CD4-positive, CD25-positive, alpha-beta regulatory T cell (primary cell): ENCODE data around the gene SHISA8. TPM values are rescaled to one million over a fixed set of nuclear protein-coding genes. Genes with fewer than 3 reads are reported as not detected.
"Not testable (repeated sequence)": the region's sequence is repeated elsewhere in the genome, so short reads cannot be mapped to it uniquely, and the experiment has no call there.

Experiments used
- ATAC-seq, 2 donors: fragments of 150-1000 bp; cut with Tn5 transposase; one replicate each; pipeline ENCODE4 v1.10.0; 2021; ENCODE audit warnings: low read depth in 2 of 2, moderate number of reproducible peaks in 2 of 2, moderate library complexity in 1 of 2
- DNase-seq, 3 donors: peaks; one replicate each; pipeline versions ENCODE4 v3.0.0 to v3.0.0-alpha.2; 2012 to 2022; ENCODE audit warnings: mixed read lengths in 1 of 3
- H3K27ac ChIP-seq: one replicate; pipeline ENCODE4 v1.7.0; 2013; ENCODE audit warnings: mild to moderate bottlenecking, low read length; ENCODE audit not compliant: insufficient read depth, poor library complexity, severe bottlenecking
- H3K27me3 ChIP-seq: one replicate; pipeline ENCODE4 v1.7.0; 2013; ENCODE audit warnings: low read length; ENCODE audit not compliant: control insufficient read depth, insufficient read depth
- H3K36me3 ChIP-seq: one replicate; pipeline ENCODE4 v1.7.0; 2013; ENCODE audit warnings: mild to moderate bottlenecking, low read length, moderate library complexity; ENCODE audit not compliant: control insufficient read depth, insufficient read depth
- H3K4me1 ChIP-seq: 2 replicates; pipeline ENCODE4 v1.7.0; 2013; ENCODE audit warnings: mild to moderate bottlenecking, low read length; ENCODE audit not compliant: insufficient read depth, control insufficient read depth, poor library complexity, severe bottlenecking
- H3K4me3 ChIP-seq: one replicate; pipeline ENCODE4 v1.7.0; 2013; ENCODE audit warnings: low read depth, mild to moderate bottlenecking, low read length, moderate library complexity
- H3K9me3 ChIP-seq, 2 experiments: 1 replicate in 1 of 2; 2 replicates in 1 of 2; pipeline ENCODE4 v1.7.0; 2013; ENCODE audit warnings: low read length in 2 of 2, mild to moderate bottlenecking in 1 of 2, moderate library complexity in 1 of 2; ENCODE audit not compliant: control insufficient read depth in 2 of 2
- H3K27ac Mint-ChIP-seq, 3 donors: one replicate each; pipeline ENCODE4 v1.8.0; 2020 to 2022; ENCODE audit warnings: mild to moderate bottlenecking in 3 of 3, mixed read lengths in 3 of 3, moderate library complexity in 2 of 3
- H3K27me3 Mint-ChIP-seq: one replicate; pipeline ENCODE4 v1.8.0; 2022; ENCODE audit warnings: mild to moderate bottlenecking, mixed read lengths
- H3K36me3 Mint-ChIP-seq: one replicate; pipeline ENCODE4 v1.8.0; 2020; ENCODE audit warnings: mixed read lengths
- H3K4me1 Mint-ChIP-seq, 4 donors: one replicate each; pipeline ENCODE4 v1.8.0; 2020 to 2022; ENCODE audit warnings: mixed read lengths in 4 of 4, mild to moderate bottlenecking in 1 of 4
- H3K4me3 Mint-ChIP-seq, 4 donors: one replicate each; pipeline ENCODE4 v1.8.0; 2020 to 2022; ENCODE audit warnings: mild to moderate bottlenecking in 4 of 4, mixed read lengths in 4 of 4, moderate library complexity in 3 of 4
- H3K9me3 Mint-ChIP-seq, 7 donors: one replicate each; pipeline ENCODE4 v1.8.0; 2020 to 2022; ENCODE audit warnings: mixed read lengths in 7 of 7, mild to moderate bottlenecking in 3 of 7, moderate library complexity in 2 of 7
- polyA plus RNA-seq, 4 donors: library from polyadenylated mRNA; unstranded; fragments of 300-500 nt; fragmentation: Illumina TruSeq; gene quantifications; one replicate each; pipeline ENCODE4 v1.2.3, GENCODE V29; 2021
- total RNA-seq: library from RNA; stranded (reverse); gene quantifications from one replicate; pipeline ENCODE4 v1.2.3, GENCODE V29; 2022

SHISA8 gene
- total and polyA plus RNA-seq, 5 donors from 2014 or later = 0.27 to 0.28 TPM; not detected in 3

DNA sequence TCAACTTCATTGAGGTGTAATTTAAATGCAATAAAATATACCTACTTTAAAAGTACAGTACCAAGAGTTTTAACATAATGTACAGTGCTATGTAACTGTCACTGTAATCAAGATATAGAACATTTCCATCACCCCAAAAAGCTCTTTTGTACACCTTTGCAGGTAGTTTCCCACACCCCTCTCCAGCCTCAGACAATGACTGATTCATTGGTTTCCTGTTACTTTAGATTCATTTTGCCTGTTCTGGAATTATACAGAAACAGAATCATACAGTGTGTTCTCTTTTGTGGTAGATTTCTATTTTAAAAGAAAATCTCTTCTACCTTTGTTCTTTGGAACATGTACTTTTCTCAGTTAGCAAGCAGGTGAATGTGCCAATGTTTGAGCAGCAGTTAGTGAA, 38.2 kb downstream of the SHISA8 start:
- H3K4me1 ChIP-seq = no peaks in the 10 kb centered on the region
- H3K27me3 ChIP-seq = no peaks in the 10 kb centered on the region
- H3K9me3 ChIP-seq = no peaks in the 10 kb centered on the region
- DNase-seq = no peak
- Mint-ChIP-seq H3K27me3 (no peaks in the 10 kb centered on the region), H3K4me1 (peaks cover 6 to 11% (median 8%) of the 10 kb centered on the region in 4 donors), H3K36me3 (peaks cover 36% of the 10 kb centered on the region), H3K4me3 (no peak overlapping the region), H3K27ac (peak overlapping the region in 1 of 3 donors; percentile 73), H3K9me3 (no peaks in the 10 kb centered on the region)
- H3K4me3 ChIP-seq = no peak overlapping the region
- H3K27ac ChIP-seq = no peak overlapping the region
- no peak for ATAC-seq
- peaks cover 66% of the 10 kb centered on the region for H3K36me3 ChIP-seq

DNA sequence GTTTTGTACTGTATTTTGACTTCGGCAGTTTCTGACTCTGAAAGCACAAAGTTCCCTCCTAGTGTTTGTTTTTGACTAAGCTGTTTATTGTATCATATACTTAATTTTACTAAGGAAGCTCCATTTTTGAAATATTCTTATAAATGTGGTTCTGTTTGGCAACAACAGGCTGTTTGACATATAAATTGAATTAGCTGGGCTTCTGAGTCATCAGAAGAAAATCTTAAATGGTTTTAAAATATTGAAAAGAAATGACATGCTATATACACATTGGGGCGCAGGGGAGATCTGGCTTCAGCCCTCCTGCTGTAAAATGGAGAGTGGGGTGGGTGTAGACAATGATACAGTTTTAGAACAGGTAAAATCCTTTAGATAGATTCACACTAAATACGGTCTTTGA, 38.6 kb downstream of the SHISA8 start:
- Mint-ChIP-seq H3K27ac (peak overlapping the region in 1 of 3 donors; percentile 73), H3K27me3 (no peaks in the 10 kb centered on the region), H3K36me3 (peaks cover 34% of the 10 kb centered on the region), H3K4me3 (no peak overlapping the region), H3K4me1 (peaks cover 6 to 11% (median 8%) of the 10 kb centered on the region in 4 donors), H3K9me3 (no peaks in the 10 kb centered on the region)
- peaks cover 64% of the 10 kb centered on the region for H3K36me3 ChIP-seq
- no peak overlapping the region for H3K4me3 ChIP-seq
- no peaks in the 10 kb centered on the region for H3K4me1 ChIP-seq
- ATAC-seq (no peak), DNase-seq (no peak)
- no peaks in the 10 kb centered on the region for H3K27me3 ChIP-seq
- H3K27ac ChIP-seq = no peak overlapping the region
- H3K9me3 ChIP-seq = no peaks in the 10 kb centered on the region

DNA sequence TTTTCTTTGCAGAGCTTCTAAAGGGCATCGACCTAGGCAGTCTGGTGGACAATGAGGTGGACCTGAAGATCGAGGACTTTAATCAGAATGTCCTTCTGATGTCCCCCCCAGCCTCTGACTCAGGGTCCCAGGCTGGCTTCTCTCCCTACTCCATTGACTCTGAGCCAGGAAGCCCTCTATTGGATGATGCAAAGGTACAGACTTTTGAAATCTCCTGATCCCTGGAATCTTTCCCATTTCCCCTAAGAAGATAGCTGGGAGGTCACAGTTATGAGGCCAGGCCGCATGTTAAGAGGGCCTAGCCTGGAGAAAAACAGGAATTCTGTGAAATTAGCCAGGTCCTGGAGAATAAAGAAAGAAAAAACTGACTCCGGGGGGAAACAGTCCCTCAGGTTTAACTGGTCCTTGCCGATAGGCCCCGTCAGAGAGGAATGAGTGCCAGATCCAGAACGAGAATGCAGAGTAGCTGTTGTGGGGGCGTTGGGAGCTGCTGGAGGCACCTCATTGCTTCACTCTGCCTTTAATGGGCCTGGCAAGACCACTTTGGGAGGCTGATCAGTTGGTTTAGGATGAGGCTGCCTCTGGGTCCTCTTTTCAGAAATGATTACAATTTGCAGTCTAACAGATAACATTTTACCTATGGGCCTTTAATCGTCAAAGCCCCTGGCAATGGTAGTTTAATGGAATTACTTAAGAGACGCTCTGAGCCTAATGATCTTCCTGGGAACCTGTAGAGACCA, 39.2 kb downstream of the SHISA8 start:
- no peaks in the 10 kb centered on the region for H3K9me3 ChIP-seq
- Mint-ChIP-seq H3K9me3 (no peaks in the 10 kb centered on the region), H3K27me3 (no peaks in the 10 kb centered on the region), H3K4me1 (peaks cover 6 to 11% (median 8%) of the 10 kb centered on the region in 4 donors), H3K27ac (peak overlapping the region in 2 of 3 donors; percentile 71 to 73), H3K4me3 (no peak overlapping the region), H3K36me3 (peaks cover 35% of the 10 kb centered on the region)
- peaks cover 64% of the 10 kb centered on the region for H3K36me3 ChIP-seq
- no peak overlapping the region for H3K27ac ChIP-seq
- H3K4me3 ChIP-seq = no peak overlapping the region
- no peaks in the 10 kb centered on the region for H3K27me3 ChIP-seq
- ATAC-seq = no peak
- no peak for DNase-seq
- no peaks in the 10 kb centered on the region for H3K4me1 ChIP-seq

DNA sequence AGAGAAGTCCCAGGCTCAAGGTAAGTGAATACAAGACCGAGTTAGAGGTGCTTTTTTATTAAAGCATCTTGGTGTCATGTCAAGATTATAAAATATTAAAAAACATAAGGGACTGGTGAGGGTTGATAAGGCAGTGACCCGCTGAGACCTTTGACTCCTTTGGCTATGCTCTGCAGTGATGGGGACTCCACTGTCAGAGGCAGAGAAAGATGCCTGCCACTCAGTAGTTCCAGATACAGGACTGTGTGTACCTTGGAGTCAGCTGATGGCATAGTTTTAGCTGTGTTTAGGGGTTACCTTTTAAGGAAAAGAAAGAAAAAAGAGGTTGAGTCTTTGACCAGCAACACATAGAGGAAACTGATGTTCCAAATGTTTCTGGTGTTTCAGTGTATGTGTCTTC, 40.8 kb downstream of the SHISA8 start:
- DNase-seq = no peak
- Mint-ChIP-seq H3K27ac (peak overlapping the region in 1 of 3 donors; percentile 73), H3K36me3 (peaks cover 34% of the 10 kb centered on the region), H3K4me3 (no peak overlapping the region), H3K27me3 (no peaks in the 10 kb centered on the region), H3K9me3 (no peaks in the 10 kb centered on the region), H3K4me1 (peaks cover 6 to 11% (median 8%) of the 10 kb centered on the region in 4 donors)
- ATAC-seq = no peak
- Histone ChIP-seq H3K27ac (peak overlapping the region; percentile 8), H3K4me1 (no peaks in the 10 kb centered on the region), H3K36me3 (peaks cover 64% of the 10 kb centered on the region), H3K27me3 (no peaks in the 10 kb centered on the region), H3K9me3 (no peaks in the 10 kb centered on the region), H3K4me3 (no peak overlapping the region)

DNA sequence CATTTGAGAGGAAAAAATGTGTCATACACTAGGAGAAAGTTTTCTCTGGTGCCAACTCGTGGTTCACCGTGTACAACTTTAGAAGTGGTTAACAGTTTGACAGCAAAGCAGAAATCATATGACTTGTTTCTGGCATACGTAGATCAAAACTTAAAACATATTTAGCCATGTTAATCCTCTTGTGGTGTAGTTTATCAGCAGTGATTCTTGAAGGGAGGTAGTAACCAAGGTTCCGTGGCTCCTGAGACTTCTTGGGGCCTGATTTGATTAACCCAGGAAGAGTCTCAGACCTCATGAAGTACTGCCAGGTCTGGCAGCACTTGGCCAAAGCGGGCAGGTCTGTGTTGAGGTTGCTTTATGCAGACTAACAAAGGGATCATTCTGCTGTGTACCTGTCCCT, 41.5 kb downstream of the SHISA8 start:
- H3K36me3 ChIP-seq = peaks cover 65% of the 10 kb centered on the region
- H3K36me3 Mint-ChIP-seq = peaks cover 34% of the 10 kb centered on the region

DNA sequence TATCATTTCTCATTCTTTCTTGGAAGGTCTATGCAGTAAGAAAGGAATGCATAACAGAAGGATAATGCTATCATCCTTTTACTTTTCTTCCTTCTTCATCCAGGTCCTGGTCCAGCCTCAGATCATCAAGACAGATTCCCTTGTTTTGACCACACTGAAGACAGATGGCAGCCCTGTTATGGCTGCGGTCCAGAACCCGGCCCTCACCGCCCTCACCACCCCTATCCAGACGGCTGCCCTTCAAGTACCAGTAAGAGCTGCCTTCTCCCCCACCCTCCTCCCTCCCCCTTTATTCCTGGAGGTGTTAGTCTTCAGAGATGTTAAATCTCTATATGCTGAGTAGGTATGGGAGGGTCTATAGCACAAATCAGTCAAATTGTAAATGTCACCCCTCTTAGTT, 44.1 kb downstream of the SHISA8 start:
- Histone ChIP-seq H3K9me3 (no peaks in the 10 kb centered on the region), H3K4me3 (no peak overlapping the region), H3K27ac (no peak overlapping the region), H3K27me3 (no peaks in the 10 kb centered on the region), H3K4me1 (no peaks in the 10 kb centered on the region), H3K36me3 (peaks cover 58% of the 10 kb centered on the region)
- Mint-ChIP-seq H3K9me3 (no peaks in the 10 kb centered on the region), H3K4me1 (peaks cover 6 to 16% (median 9%) of the 10 kb centered on the region in 4 donors), H3K27ac (peak overlapping the region in 1 of 3 donors; percentile 60), H3K27me3 (no peaks in the 10 kb centered on the region), H3K4me3 (no peak overlapping the region), H3K36me3 (peaks cover 36% of the 10 kb centered on the region)
- DNase-seq (no peak), ATAC-seq (no peak)

More for the DNA sequence above, 41.5 kb downstream of the SHISA8 start:
- Histone ChIP-seq H3K4me1 (no peaks in the 10 kb centered on the region), H3K4me3 (no peak overlapping the region), H3K27ac (peak overlapping the region; percentile 8), H3K27me3 (no peaks in the 10 kb centered on the region), H3K9me3 (no peaks in the 10 kb centered on the region)
- Mint-ChIP-seq H3K27me3 (no peaks in the 10 kb centered on the region), H3K9me3 (no peaks in the 10 kb centered on the region), H3K4me1 (peaks cover 7 to 11% (median 9%) of the 10 kb centered on the region in 4 donors), H3K27ac (peak overlapping the region; percentile 23 to 76 (median 45)), H3K4me3 (peak overlapping the region in 1 of 4 donors; percentile 21)
- peak in 2 of 3 donors; percentile 27 to 36 for DNase-seq
- ATAC-seq = peak; percentile 12 to 39

DNA sequence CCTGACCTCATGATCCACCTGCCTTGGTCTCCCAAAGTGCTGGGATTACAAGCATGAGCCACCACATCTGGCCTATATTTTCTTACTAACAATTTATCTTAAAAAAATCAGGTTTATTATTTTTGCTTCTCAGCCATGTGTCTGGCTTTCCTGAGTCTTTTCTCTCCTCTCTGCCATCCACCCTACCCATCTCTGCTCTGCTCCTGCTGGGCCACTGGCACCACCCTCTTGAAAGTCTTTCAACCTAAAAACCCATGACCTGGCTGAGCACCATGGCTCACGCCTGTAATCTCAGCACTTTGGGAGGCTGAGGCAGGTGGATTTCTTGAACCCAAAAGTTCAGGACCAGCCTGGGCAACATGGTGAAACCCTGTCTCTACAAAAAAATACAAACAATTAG, 44.8 kb downstream of the SHISA8 start:
- not testable (repeated sequence) for H3K9me3 Mint-ChIP-seq, DNase-seq, H3K9me3 ChIP-seq, H3K27me3 ChIP-seq, ATAC-seq, H3K4me3 Mint-ChIP-seq, H3K4me1 ChIP-seq, H3K27ac ChIP-seq, H3K4me3 ChIP-seq, H3K27me3 Mint-ChIP-seq
- H3K27ac Mint-ChIP-seq = peak overlapping the region in 2 of 3 donors; percentile 32 to 51
- peaks cover 34% of the 10 kb centered on the region for H3K36me3 Mint-ChIP-seq
- H3K36me3 ChIP-seq = peaks cover 51% of the 10 kb centered on the region
- H3K4me1 Mint-ChIP-seq = peaks cover 6 to 16% (median 10%) of the 10 kb centered on the region in 4 donors

DNA sequence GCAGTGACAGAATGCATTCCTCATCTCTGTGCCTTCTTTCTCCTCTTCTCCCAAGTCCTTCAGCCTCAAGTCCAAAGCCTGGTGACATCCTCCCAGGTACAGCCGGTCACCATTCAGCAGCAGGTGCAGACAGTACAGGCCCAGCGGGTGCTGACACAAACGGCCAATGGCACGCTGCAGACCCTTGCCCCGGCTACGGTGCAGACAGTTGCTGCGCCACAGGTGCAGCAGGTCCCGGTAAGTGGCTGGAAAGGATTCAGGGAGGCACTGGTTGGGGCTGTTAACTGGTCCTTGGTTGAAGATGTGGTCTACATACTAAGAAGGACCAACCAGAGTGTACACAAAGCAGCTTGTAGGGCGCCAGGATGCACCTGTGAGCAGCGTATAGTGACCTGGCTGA, 46.3 kb downstream of the SHISA8 start:
- no peaks in the 10 kb centered on the region for H3K9me3 Mint-ChIP-seq
- H3K4me3 Mint-ChIP-seq = no peak overlapping the region
- H3K27ac Mint-ChIP-seq = peak overlapping the region in 1 of 3 donors; percentile 86
- Histone ChIP-seq H3K36me3 (peaks cover 44% of the 10 kb centered on the region), H3K27me3 (no peaks in the 10 kb centered on the region), H3K4me3 (no peak overlapping the region), H3K27ac (no peak overlapping the region), H3K4me1 (peaks cover 3% of the 10 kb centered on the region), H3K9me3 (no peaks in the 10 kb centered on the region)
- ATAC-seq = no peak
- H3K4me1 Mint-ChIP-seq = peaks cover 5 to 15% (median 11%) of the 10 kb centered on the region in 4 donors
- H3K27me3 Mint-ChIP-seq = no peaks in the 10 kb centered on the region
- peaks cover 31% of the 10 kb centered on the region for H3K36me3 Mint-ChIP-seq
- DNase-seq = no peak
